WERI-Rb-1 (cell line): ENCODE data around the gene GATA3.

Source experiments
- DNase-seq: peaks from one replicate; pipeline ENCODE4 v3.0.0-alpha.2; 2020
- H3K27ac ChIP-seq: fragments of 250-450 bp; sonication (Bioruptor Pico); 2 replicates; pipeline ENCODE4 v1.5.1; 2020; ENCODE audit warnings: mild to moderate bottlenecking, moderate library complexity
- H3K27me3 ChIP-seq: fragments of 250-450 bp; sonication (Bioruptor Pico); 2 replicates; pipeline ENCODE4 v1.5.1; 2021; ENCODE audit warnings: mild to moderate bottlenecking, low read depth, moderate library complexity; ENCODE audit not compliant: insufficient read depth, severe bottlenecking
- H3K36me3 ChIP-seq: fragments of 250-450 bp; sonication (Bioruptor Pico); 2 replicates; pipeline ENCODE4 v1.5.1; 2020; ENCODE audit warnings: mild to moderate bottlenecking, moderate library complexity
- H3K4me3 ChIP-seq: 2 replicates; pipeline ENCODE4 v1.5.1; 2011; ENCODE audit warnings: low read depth, mild to moderate bottlenecking, control low read depth, low read length
- H3K9me3 ChIP-seq: fragments of 250-450 bp; sonication (Bioruptor Pico); 2 replicates; pipeline ENCODE4 v1.5.1; 2021; ENCODE audit warnings: mild to moderate bottlenecking, moderate library complexity; ENCODE audit not compliant: severe bottlenecking
- CTCF ChIP-seq: IDR thresholded peaks from 2 replicates; pipeline ENCODE4 v1.5.1; 2011; ENCODE audit warnings: low read depth, mild to moderate bottlenecking, control low read depth, inconsistent platforms, low read length

The GATA3 gene

GRCh38 chr10:8036506-8037198, 17.8 kb upstream of the GATA3 start:
- Histone ChIP-seq H3K4me3 (no peak overlapping the region), H3K9me3 (no peaks in the 10 kb centered on the region), H3K27ac (no peak overlapping the region), H3K36me3 (no peaks in the 10 kb centered on the region), H3K27me3 (peaks cover 38% of the 10 kb centered on the region)
- TF ChIP-seq CTCF: no peak
- DNase-seq: no peak

GRCh38 chr10:8037199-8037801, 17.2 kb upstream of the GATA3 start:
- Histone ChIP-seq H3K4me3 (no peak overlapping the region), H3K27me3 (peaks cover 38% of the 10 kb centered on the region)

GRCh38 chr10:8037941-8038894, 16.3 kb upstream of the GATA3 start:
- no peak for TF ChIP-seq CTCF
- Histone ChIP-seq H3K36me3 (no peaks in the 10 kb centered on the region), H3K9me3 (no peaks in the 10 kb centered on the region), H3K27ac (no peak overlapping the region), H3K4me3 (no peak overlapping the region), H3K27me3 (peaks cover 47% of the 10 kb centered on the region)
- DNase-seq: no peak

More at GRCh38 chr10:8037199-8037801, 17.2 kb upstream of the GATA3 start:
- H3K9me3 ChIP-seq: no peaks in the 10 kb centered on the region
- no peaks in the 10 kb centered on the region for H3K36me3 ChIP-seq
- H3K27ac ChIP-seq: no peak overlapping the region
- DNase-seq: no peak
- TF ChIP-seq CTCF: no peak

- no peaks in the 10 kb centered on the region for H3K36me3 ChIP-seq
- no peak overlapping the region for H3K27ac ChIP-seq
- no peak for TF ChIP-seq CTCF
- peaks cover 59% of the 10 kb centered on the region for H3K27me3 ChIP-seq
- no peaks in the 10 kb centered on the region for H3K9me3 ChIP-seq
- H3K4me3 ChIP-seq: no peak overlapping the region
- DNase-seq: no peak
Observed at GRCh38 chr10:8039321-8039881, 15.1 kb upstream of the GATA3 start.

- H3K36me3 ChIP-seq: no peaks in the 10 kb centered on the region
- no peak for DNase-seq
- peaks cover 64% of the 10 kb centered on the region for H3K27me3 ChIP-seq
- TF ChIP-seq CTCF: no peak
- no peak overlapping the region for H3K4me3 ChIP-seq
- H3K9me3 ChIP-seq: no peaks in the 10 kb centered on the region
- no peak overlapping the region for H3K27ac ChIP-seq
Observed at GRCh38 chr10:8040651-8041050, 13.8 kb upstream of the GATA3 start.
